ENCODE results near the gene ZSCAN30. TPM values are rescaled to one million over a fixed set of nuclear protein-coding genes. Genes with fewer than 3 reads are reported as not detected.

ZSCAN30 gene
- polyA plus RNA-seq, 1 donor from 2014 or later, result 30.6 TPM

DNA sequence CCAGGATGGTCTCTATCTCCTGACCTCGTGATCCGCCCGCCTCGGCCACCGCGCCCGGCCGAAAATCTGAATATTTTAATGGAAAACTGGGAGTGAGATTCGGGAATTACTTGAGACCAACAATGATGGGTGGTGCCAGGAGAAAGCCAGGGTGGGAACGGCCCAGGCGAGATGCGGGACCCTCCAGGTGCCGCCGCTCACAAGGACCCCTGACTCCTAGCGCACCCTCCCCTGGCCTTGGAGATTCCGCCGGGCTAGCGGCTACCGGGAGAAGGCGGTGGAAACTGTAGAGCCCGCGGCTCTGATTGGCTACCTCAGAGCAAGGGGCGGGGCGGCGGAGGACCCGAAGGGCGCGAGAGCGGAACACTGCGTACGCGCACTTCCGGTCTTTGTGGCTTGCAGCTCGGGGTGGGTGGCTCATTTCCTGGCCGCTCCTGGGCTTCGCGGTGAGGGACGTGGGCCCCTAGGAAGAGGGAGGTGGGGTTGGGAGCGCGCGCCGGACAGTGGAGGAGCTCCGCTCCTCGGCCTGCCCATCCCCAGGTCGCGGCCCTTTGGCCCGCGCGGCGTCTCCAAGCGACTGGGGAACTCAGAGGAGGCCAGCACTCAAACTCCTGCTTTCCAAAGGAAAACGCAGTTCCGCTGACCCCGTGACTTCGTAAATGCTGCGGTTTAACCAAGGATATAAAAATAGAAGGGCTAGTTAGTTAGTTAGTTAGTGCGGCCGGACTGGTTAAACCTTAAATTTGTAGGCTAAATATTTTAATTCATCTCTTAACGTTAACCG lies 49.2 kb downstream of the ZSCAN30 start, which contains the start of gene ZNF397:
ZNF397 (plus strand) TSS at position 371 of the 784 bp plus-strand sequence. CDS start 1,437 bp downstream, outside the sequence.
- Histone ChIP-seq H3F3A (ENCODE audit: insufficient read depth, low read length, poor library complexity, severe bottlenecking) (peaks cover 7% of the 10 kb centered on the region), H2AFZ (ENCODE audit: low read depth, low read length) (peak within 1 kb of the TSS; percentile 86), H3K27me3 (ENCODE audit: insufficient read depth, low read depth, low read length) (no peaks in the 10 kb centered on the region), H3K9me2 (ENCODE audit: insufficient read depth, low read length) (no peaks in the 10 kb centered on the region), H3K36me3 (ENCODE audit: insufficient read depth, low read length) (peaks cover 33% of the 10 kb centered on the region), H4K20me1 (ENCODE audit: insufficient read depth) (no peaks in the 10 kb centered on the region), H3K9me3 (ENCODE audit: low read length) (no peaks in the 10 kb centered on the region), H3K27ac (ENCODE audit: low read length) (peak within 1 kb of the TSS; percentile 97), H3K4me3 (ENCODE audit: low read length) (peak within 1 kb of the TSS; percentile 72), H3K9ac (ENCODE audit: low read length) (peak within 1 kb of the TSS; percentile 95), H3K4me2 (ENCODE audit: low read length) (peak within 1 kb of the TSS; percentile 68), H3K79me2 (replicated peaks; ENCODE audit: insufficient read depth, low read length) (peaks cover 30% of the 10 kb centered on the region)
- peak; percentile 68 for TF ChIP-seq EP300 (conservative IDR thresholded peaks at IDR 0.05; ENCODE audit: poor library complexity, severe bottlenecking)
- peak; percentile 55 for TF ChIP-seq SMC3 (conservative IDR thresholded peaks at IDR 0.05; ENCODE audit: poor library complexity)
- TF ChIP-seq RAD21 (conservative IDR thresholded peaks at IDR 0.05), result peak; percentile 53
- peak; percentile 99 for TF ChIP-seq TAF1 (IDR thresholded peaks at IDR 0.05; ENCODE audit: low read depth)
- TF ChIP-seq, protein P1, sequence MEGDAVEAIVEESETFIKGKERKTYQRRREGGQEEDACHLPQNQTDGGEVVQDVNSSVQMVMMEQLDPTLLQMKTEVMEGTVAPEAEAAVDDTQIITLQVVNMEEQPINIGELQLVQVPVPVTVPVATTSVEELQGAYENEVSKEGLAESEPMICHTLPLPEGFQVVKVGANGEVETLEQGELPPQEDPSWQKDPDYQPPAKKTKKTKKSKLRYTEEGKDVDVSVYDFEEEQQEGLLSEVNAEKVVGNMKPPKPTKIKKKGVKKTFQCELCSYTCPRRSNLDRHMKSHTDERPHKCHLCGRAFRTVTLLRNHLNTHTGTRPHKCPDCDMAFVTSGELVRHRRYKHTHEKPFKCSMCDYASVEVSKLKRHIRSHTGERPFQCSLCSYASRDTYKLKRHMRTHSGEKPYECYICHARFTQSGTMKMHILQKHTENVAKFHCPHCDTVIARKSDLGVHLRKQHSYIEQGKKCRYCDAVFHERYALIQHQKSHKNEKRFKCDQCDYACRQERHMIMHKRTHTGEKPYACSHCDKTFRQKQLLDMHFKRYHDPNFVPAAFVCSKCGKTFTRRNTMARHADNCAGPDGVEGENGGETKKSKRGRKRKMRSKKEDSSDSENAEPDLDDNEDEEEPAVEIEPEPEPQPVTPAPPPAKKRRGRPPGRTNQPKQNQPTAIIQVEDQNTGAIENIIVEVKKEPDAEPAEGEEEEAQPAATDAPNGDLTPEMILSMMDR (IDR thresholded peaks at IDR 0.05; ENCODE audit: poor library complexity, severe bottlenecking), result peak; percentile 40
- TF ChIP-seq MXI1 (conservative IDR thresholded peaks at IDR 0.05; ENCODE audit: poor library complexity, severe bottlenecking), result peak; percentile 77
- TF ChIP-seq POLR2AphosphoS5 (IDR thresholded peaks at IDR 0.05), result peak; percentile 99
- TF ChIP-seq, protein P2, sequence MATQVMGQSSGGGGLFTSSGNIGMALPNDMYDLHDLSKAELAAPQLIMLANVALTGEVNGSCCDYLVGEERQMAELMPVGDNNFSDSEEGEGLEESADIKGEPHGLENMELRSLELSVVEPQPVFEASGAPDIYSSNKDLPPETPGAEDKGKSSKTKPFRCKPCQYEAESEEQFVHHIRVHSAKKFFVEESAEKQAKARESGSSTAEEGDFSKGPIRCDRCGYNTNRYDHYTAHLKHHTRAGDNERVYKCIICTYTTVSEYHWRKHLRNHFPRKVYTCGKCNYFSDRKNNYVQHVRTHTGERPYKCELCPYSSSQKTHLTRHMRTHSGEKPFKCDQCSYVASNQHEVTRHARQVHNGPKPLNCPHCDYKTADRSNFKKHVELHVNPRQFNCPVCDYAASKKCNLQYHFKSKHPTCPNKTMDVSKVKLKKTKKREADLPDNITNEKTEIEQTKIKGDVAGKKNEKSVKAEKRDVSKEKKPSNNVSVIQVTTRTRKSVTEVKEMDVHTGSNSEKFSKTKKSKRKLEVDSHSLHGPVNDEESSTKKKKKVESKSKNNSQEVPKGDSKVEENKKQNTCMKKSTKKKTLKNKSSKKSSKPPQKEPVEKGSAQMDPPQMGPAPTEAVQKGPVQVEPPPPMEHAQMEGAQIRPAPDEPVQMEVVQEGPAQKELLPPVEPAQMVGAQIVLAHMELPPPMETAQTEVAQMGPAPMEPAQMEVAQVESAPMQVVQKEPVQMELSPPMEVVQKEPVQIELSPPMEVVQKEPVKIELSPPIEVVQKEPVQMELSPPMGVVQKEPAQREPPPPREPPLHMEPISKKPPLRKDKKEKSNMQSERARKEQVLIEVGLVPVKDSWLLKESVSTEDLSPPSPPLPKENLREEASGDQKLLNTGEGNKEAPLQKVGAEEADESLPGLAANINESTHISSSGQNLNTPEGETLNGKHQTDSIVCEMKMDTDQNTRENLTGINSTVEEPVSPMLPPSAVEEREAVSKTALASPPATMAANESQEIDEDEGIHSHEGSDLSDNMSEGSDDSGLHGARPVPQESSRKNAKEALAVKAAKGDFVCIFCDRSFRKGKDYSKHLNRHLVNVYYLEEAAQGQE (IDR thresholded peaks at IDR 0.05; ENCODE audit: borderline replicate concordance), result peak; percentile 90
- no peak for TF ChIP-seq EZH2 (IDR thresholded peaks at IDR 0.05; ENCODE audit: borderline replicate concordance, insufficient read depth, low read length, poor library complexity, severe bottlenecking)

- Histone ChIP-seq H3K27me3 (ENCODE audit: insufficient read depth, low read depth, low read length) (no peaks in the 10 kb centered on the region), H3K9ac (ENCODE audit: low read length) (no peak overlapping the region), H3F3A (ENCODE audit: insufficient read depth, low read length, poor library complexity, severe bottlenecking) (peaks cover 7% of the 10 kb centered on the region), H3K79me2 (replicated peaks; ENCODE audit: insufficient read depth, low read length) (peaks cover 30% of the 10 kb centered on the region), H3K36me3 (ENCODE audit: insufficient read depth, low read length) (peaks cover 22% of the 10 kb centered on the region), H4K20me1 (ENCODE audit: insufficient read depth) (no peaks in the 10 kb centered on the region), H3K4me2 (ENCODE audit: low read length) (no peak overlapping the region), H3K9me2 (ENCODE audit: insufficient read depth, low read length) (no peaks in the 10 kb centered on the region), H3K4me3 (ENCODE audit: low read length) (no peak overlapping the region), H3K27ac (ENCODE audit: low read length) (no peak overlapping the region), H3K9me3 (ENCODE audit: low read length) (no peaks in the 10 kb centered on the region), H2AFZ (ENCODE audit: low read depth, low read length) (no peak overlapping the region)
- TF ChIP-seq POLR2AphosphoS5 (IDR thresholded peaks at IDR 0.05), result no peak
- no peak for TF ChIP-seq SMC3 (conservative IDR thresholded peaks at IDR 0.05; ENCODE audit: poor library complexity)
- no peak for TF ChIP-seq EP300 (conservative IDR thresholded peaks at IDR 0.05; ENCODE audit: poor library complexity, severe bottlenecking)
- TF ChIP-seq, protein P2 (IDR thresholded peaks at IDR 0.05; ENCODE audit: borderline replicate concordance), result no peak
- TF ChIP-seq TAF1 (IDR thresholded peaks at IDR 0.05; ENCODE audit: low read depth), result no peak
- TF ChIP-seq, protein P1 (IDR thresholded peaks at IDR 0.05; ENCODE audit: poor library complexity, severe bottlenecking), result no peak
- no peak for TF ChIP-seq EZH2 (IDR thresholded peaks at IDR 0.05; ENCODE audit: borderline replicate concordance, insufficient read depth, low read length, poor library complexity, severe bottlenecking)
- no peak for TF ChIP-seq RAD21 (conservative IDR thresholded peaks at IDR 0.05)
- no peak for TF ChIP-seq MXI1 (conservative IDR thresholded peaks at IDR 0.05; ENCODE audit: poor library complexity, severe bottlenecking)
Observed at GRCh38 chr18:35239314-35239713, 50.7 kb downstream of the ZSCAN30 start.

All from neural cell (in vitro differentiated cells).